Fibroblast of peridontal ligament (primary cell): ENCODE results near the gene UNK.
A peak's percentile ranks its signal among the peaks of the same experiment; 100 is the strongest.
"Not testable (repeated sequence)": the region's sequence is repeated elsewhere in the genome, so short reads cannot be mapped to it uniquely, and the experiment has no call there.

Experiments
- DNase-seq: peaks from one replicate; pipeline ENCODE4 v3.0.0-alpha.2; 2010; ENCODE audit errors: extremely low read depth

UNK gene

GRCh38 chr17:75849279-75849646 is 64.7 kb downstream of the UNK start:
- DNase-seq: no peak

GRCh38 chr17:75849724-75850123 is 65.1 kb downstream of the UNK start:
- no peak for DNase-seq

- no peak for DNase-seq
These were observed 66.5 kb downstream of the UNK start for GRCh38 chr17:75850928-75851692.

GRCh38 chr17:75851693-75851991 is 67.0 kb downstream of the UNK start:
- not testable (repeated sequence) for DNase-seq

GRCh38 chr17:75853433-75853832 is 68.8 kb downstream of the UNK start:
- peak; percentile 13 for DNase-seq

- peak; percentile 59 for DNase-seq
These were observed 69.6 kb downstream of the UNK start for GRCh38 chr17:75854101-75854748.

- no peak for DNase-seq
These were observed 70.3 kb downstream of the UNK start for GRCh38 chr17:75854881-75855309.

- DNase-seq: peak; percentile 100
These were observed 70.9 kb downstream of the UNK start, which contains the start of gene WBP2 for GRCh38 chr17:75855310-75856061. Gene WBP2 (minus strand): TSS chr17:75855335. CDS start chr17:75855297, 38 bp downstream.

- DNase-seq: no peak
These were observed 71.6 kb downstream of the UNK start for GRCh38 chr17:75856062-75856756.

- not testable (repeated sequence) for DNase-seq
These were observed 74.8 kb downstream of the UNK start for GRCh38 chr17:75859358-75859757.

- DNase-seq: no peak
These were observed 77.3 kb downstream of the UNK start for GRCh38 chr17:75861927-75862317.

GRCh38 chr17:75864448-75864871 is 79.9 kb downstream of the UNK start:
- peak; percentile 84 for DNase-seq

GRCh38 chr17:75864887-75865286 is 80.3 kb downstream of the UNK start:
- not testable (repeated sequence) for DNase-seq

GRCh38 chr17:75865404-75866188 is 81.0 kb downstream of the UNK start:
- not testable (repeated sequence) for DNase-seq

- not testable (repeated sequence) for DNase-seq
These were observed 84.2 kb downstream of the UNK start for GRCh38 chr17:75868730-75869281.

GRCh38 chr17:75869282-75870141 is 84.9 kb downstream of the UNK start:
- peak; percentile 84 for DNase-seq

GRCh38 chr17:75870228-75870627 is 85.6 kb downstream of the UNK start:
- DNase-seq: not testable (repeated sequence)

- peak; percentile 71 for DNase-seq
These were observed 88.1 kb downstream of the UNK start for GRCh38 chr17:75872434-75873351.
